Heart left ventricle (tissue), 16 donors: ENCODE measurements around the gene MYO3A. TPM values are rescaled to one million over a fixed set of nuclear protein-coding genes. Genes with fewer than 3 reads are reported as not detected.
"Not testable (repeated sequence)": the region's sequence is repeated elsewhere in the genome, so short reads cannot be mapped to it uniquely, and the experiment has no call there.

Source experiments
- ATAC-seq, 4 donors: fragments of 200-7000 bp; cut with Tn5 transposase; one replicate each; pipeline ENCODE4 v1.9.1; 2020 to 2022; ENCODE audit warnings: moderate library complexity in 4 of 4, mild to moderate bottlenecking in 3 of 4, moderate number of reproducible peaks in 1 of 4
- DNase-seq, 5 donors: peaks; one replicate each; pipeline ENCODE4 v3.0.0-alpha.2; 2020
- H3K27ac ChIP-seq, 12 donors: fragments of 200-600 bp; sonication (generic) in 4 of 12; one replicate each; pipeline versions ENCODE4 v1.5.0 to v1.8.0; 2016 to 2022; ENCODE audit warnings: mild to moderate bottlenecking in 2 of 12
- H3K27me3 ChIP-seq, 9 donors: fragments of 200-600 bp; sonication (generic) in 2 of 9; one replicate each; pipeline versions ENCODE4 v1.5.1 to v1.8.0; 2016 to 2022; ENCODE audit warnings: mild to moderate bottlenecking in 3 of 9
- H3K36me3 ChIP-seq, 9 donors: fragments of 200-600 bp; sonication (generic) in 2 of 9; one replicate each; pipeline versions ENCODE4 v1.5.0 to v1.8.0; 2018 to 2022; ENCODE audit warnings: mild to moderate bottlenecking in 2 of 9
- H3K4me1 ChIP-seq, 12 donors: fragments of 200-600 bp; sonication (generic) in 4 of 12; one replicate each; pipeline versions ENCODE4 v1.5.0 to v1.8.0; 2016 to 2022; ENCODE audit warnings: mild to moderate bottlenecking in 3 of 12
- H3K4me3 ChIP-seq, 12 donors: fragments of 200-600 bp; sonication (generic) in 4 of 12; one replicate each; pipeline versions ENCODE4 v1.5.0 to v1.8.0; 2017 to 2022; ENCODE audit warnings: mild to moderate bottlenecking in 9 of 12, moderate library complexity in 4 of 12
- H3K9me3 ChIP-seq, 12 donors: fragments of 200-600 bp; sonication (generic) in 4 of 12; one replicate each; pipeline versions ENCODE4 v1.5.0 to v1.8.0; 2016 to 2022; ENCODE audit warnings: mild to moderate bottlenecking in 1 of 12
- CTCF ChIP-seq, 12 donors: fragments of 200-600 bp; sonication (generic) in 4 of 12; IDR thresholded peaks; one replicate each; pipeline versions ENCODE4 v1.5.0 to v1.8.0; 2018 to 2022; ENCODE audit warnings: antibody characterized with exemption in 12 of 12, mild to moderate bottlenecking in 5 of 12
- POLR2A ChIP-seq, 2 donors: fragments of 450-650 bp; IDR thresholded peaks; one replicate each; pipeline ENCODE4 v1.6.1; 2017; ENCODE audit warnings: antibody characterized with exemption in 2 of 2, mild to moderate bottlenecking in 2 of 2, moderate library complexity in 2 of 2
- WGBS, 4 donors: extraction: QIAGEN DNeasy Blood & Tissue Kit in 2 of 4; methylation state at CpG; one replicate each; pipeline versions ENCODE4 v1.1.5 to v1.1.7; 2013 to 2018; 5-methylcytosine and 5-hydroxymethylcytosine counted together
- intact Hi-C, 10 donors: fragments of 100-400 bp; cut with DNase I; formaldehyde crosslinking; loops; one replicate each; pipeline versions ENCODE4 v1.11.1 to v1.14.2; 2022
- polyA plus RNA-seq, 2 donors: library from polyadenylated mRNA; stranded (reverse); fragments of 200-250 nt; gene quantifications; one replicate each; pipeline ENCODE4 v1.2.3, GENCODE V29; 2013
- total RNA-seq, 9 donors: library from RNA; depleted of rRNA in 2 of 9; stranded (reverse); fragments of >200 nt in 2 of 9; fragmentation: NEBNext Ultra II Directional in 3 of 9; extraction: Animal tissue kit (Norgen Biotek cat#: 25700) in 3 of 9; gene quantifications; one replicate each; pipeline versions ENCODE4 v1.1.0 to v1.2.4, GENCODE V29; 2016 to 2023
- donor health status: ischemic (EF 13 %, LVEDD 7.1; RV severe dilation, severe dysfunction).
- donor health status: healthy with polysubstance abuse.
- donor health status: DM: no; HTN: yes; CAD: no.
- donor health status: DM: no; HTN: no; CAD: no.
- donor health status: ischemic (EF 25% LVEDD 6.9; RV normal size, moderate dysfunction).
- donor health status: ischemic (EF 25% LVEDD 5.7; RV mildly dilated, moderate dysfunction).
- donor health status: healthy.
- donor health status: DM: yes; HTN: yes; CAD: no.
- donor health status: ischemic (EF 35%, LVEDD 5.7; RV mildly dilated, moderate dysfunction).
- donor health status: nonischemic (EF 11% LVEDD 7.7; RV severe dilation, severe dysfunction).
- donor health status: DM: yes; HTN: yes; CAD: no.
- donor health status: PGD.
- donor health status: ischemic (EF 29% LVEDD 5.4; RV normal size, mild dysfunction).
- donor health status: nonischemic (EF 23%, LVEDD 6.1; RV moderate dilation, normal function).

Gene MYO3A
- total and polyA plus RNA-seq, 11 donors, result 0.14 TPM; not detected in 10

- H3K36me3 ChIP-seq, result no peaks in the 10 kb centered on the region
- H3K4me3 ChIP-seq, result no peak overlapping the region
- no peak for TF ChIP-seq CTCF (IDR thresholded peaks at IDR 0.05)
- TF ChIP-seq POLR2A (IDR thresholded peaks at IDR 0.05), result no peak
- WGBS, 4 donors, result 27 to 49% (median 38%) methylated on average over 4 of the region's 4 CpGs
- no peaks in the 10 kb centered on the region for H3K27me3 ChIP-seq
- intact Hi-C loops, result no loop called here
- ATAC-seq (no peak), DNase-seq (no peak)
- no peaks in the 10 kb centered on the region for H3K4me1 ChIP-seq
- H3K27ac ChIP-seq, result no peak overlapping the region
- peaks cover 0 to 7% (median 0%) of the 10 kb centered on the region in 12 donors for H3K9me3 ChIP-seq
Observed at GRCh38 chr10:26052326-26052725, 118.3 kb downstream of the MYO3A start.

- Histone ChIP-seq H3K36me3 (no peaks in the 10 kb centered on the region), H3K27ac (no peak overlapping the region), H3K4me1 (no peaks in the 10 kb centered on the region), H3K9me3 (peaks cover 0 to 16% (median 0%) of the 10 kb centered on the region in 12 donors), H3K4me3 (no peak overlapping the region), H3K27me3 (no peaks in the 10 kb centered on the region)
- intact Hi-C loops, result no loop called here
- 71 to 100% (median 87%) methylated on average over 1 of the region's 1 CpG for WGBS, 4 donors
- ATAC-seq (no peak), DNase-seq (no peak)
- no peak for TF ChIP-seq CTCF (IDR thresholded peaks at IDR 0.05)
- no peak for TF ChIP-seq POLR2A (IDR thresholded peaks at IDR 0.05)
Observed at GRCh38 chr10:26057466-26057865, 123.4 kb downstream of the MYO3A start.

- intact Hi-C loops, result no loop called here
- H3K9me3 ChIP-seq, result no peaks in the 10 kb centered on the region
- no peak for ATAC-seq
Observed at GRCh38 chr10:26064106-26064505, 130.1 kb downstream of the MYO3A start.

GRCh38 chr10:26067680-26068079 is 133.7 kb downstream of the MYO3A start:
- intact Hi-C loops, result no loop called here
- no peaks in the 10 kb centered on the region for H3K36me3 ChIP-seq
- H3K4me3 ChIP-seq, result no peak overlapping the region
- no peaks in the 10 kb centered on the region for H3K27me3 ChIP-seq
- H3K9me3 ChIP-seq, result no peaks in the 10 kb centered on the region
- no peak for TF ChIP-seq CTCF (IDR thresholded peaks at IDR 0.05)
- no peak for TF ChIP-seq POLR2A (IDR thresholded peaks at IDR 0.05)
- H3K4me1 ChIP-seq, result no peaks in the 10 kb centered on the region
- no peak overlapping the region for H3K27ac ChIP-seq
- DNase-seq, result no peak
- ATAC-seq, result no peak
- WGBS, 4 donors, result 47 to 64% (median 58%) methylated on average over 1 of the region's 1 CpG

More at GRCh38 chr10:26064106-26064505, 130.1 kb downstream of the MYO3A start:
- Histone ChIP-seq H3K4me3 (no peak overlapping the region), H3K27ac (no peak overlapping the region), H3K27me3 (no peaks in the 10 kb centered on the region), H3K4me1 (no peaks in the 10 kb centered on the region), H3K36me3 (no peaks in the 10 kb centered on the region)
- no peak for DNase-seq
- no peak for TF ChIP-seq CTCF (IDR thresholded peaks at IDR 0.05)
- TF ChIP-seq POLR2A (IDR thresholded peaks at IDR 0.05), result no peak

GRCh38 chr10:26080971-26081370 is 146.9 kb downstream of the MYO3A start:
- H3K4me3 ChIP-seq, H3K27me3 ChIP-seq, DNase-seq, H3K4me1 ChIP-seq, H3K36me3 ChIP-seq, H3K27ac ChIP-seq, H3K9me3 ChIP-seq, ATAC-seq, intact Hi-C loops: not testable (repeated sequence)
- WGBS, 4 donors, result 77 to 89% (median 84%) methylated on average over 1 to 7 of the region's 7 CpGs
